NCI-H2196 (cell line): ENCODE measurements around the gene MEDAG.

Experiments
- DNase-seq: peaks from one replicate; lab custom pipeline; 2025; ENCODE audit not compliant: unreplicated experiment; lab: John Stamatoyannopoulos, UW

Gene MEDAG

DNA sequence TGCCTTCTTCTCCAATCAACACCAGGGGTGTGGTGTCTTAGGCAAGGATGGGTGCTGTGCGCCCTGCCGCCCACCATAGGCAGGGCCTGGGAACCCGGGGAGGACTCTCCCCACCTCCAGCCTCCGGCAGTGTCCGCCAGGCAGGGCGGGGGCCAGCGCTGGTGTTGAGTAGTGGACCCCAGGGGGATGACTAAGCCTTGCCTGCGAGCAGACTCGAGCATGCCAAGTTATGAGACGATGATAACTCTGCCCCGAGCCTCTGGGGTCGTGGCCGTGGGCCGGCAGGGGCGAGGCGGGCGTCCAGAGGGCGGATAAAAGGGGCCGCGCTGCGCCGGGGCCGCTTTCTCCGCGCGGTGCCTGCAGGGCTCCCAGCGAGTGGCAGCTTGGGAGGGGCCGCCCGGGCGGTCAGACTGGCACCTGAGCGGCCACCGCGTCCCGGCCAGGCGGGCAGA is at the start of gene MEDAG:
Gene MEDAG (plus strand): TSS at position 340 of the 452 bp plus-strand sequence. CDS start 245 bp downstream, outside the sequence.
- no peak for DNase-seq

- DNase-seq, result no peak
Measured at GRCh38 chr13:30857018-30857417, 49.1 kb upstream of the MEDAG start.

DNA sequence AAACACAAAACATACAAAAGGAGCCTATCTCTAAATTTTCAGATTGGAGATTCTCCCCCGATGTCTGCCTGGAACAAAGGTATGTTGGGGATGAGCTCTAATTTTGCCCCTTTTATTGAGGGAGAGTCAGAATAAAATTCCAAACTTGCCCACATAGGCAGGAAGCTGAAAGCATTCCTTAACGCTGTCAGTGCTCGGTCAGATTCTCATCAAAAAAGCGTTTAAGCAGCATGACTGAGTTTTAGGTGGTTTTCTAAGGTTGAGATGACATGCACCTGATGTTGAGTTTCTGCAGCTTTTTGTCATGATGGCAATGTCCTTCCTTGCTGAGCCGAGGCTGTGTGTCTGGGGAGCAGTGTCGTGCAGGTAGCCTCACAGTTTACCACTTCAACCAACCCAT is 48.4 kb upstream of the MEDAG start:
- DNase-seq, result no peak

- no peak for DNase-seq
Measured at GRCh38 chr13:30859326-30859725, 46.7 kb upstream of the MEDAG start.

DNA sequence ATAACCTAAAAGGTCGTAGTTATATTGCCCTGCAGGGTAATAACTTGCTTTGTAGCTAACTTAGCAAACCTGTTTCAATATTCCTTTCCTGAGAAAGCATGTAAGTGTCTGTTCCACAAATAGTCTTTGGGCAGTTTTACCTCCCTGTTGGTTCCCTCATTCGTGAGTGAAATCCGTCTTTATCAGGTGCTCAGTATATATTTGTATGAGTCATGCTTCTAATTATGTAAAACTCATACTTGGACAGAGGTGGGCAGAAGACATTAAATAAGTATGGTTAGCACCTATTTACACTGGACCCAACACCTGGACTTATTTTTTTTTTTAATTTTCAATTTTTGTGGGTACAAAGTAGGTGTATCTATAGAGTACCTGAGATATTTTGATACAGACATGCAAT is 44.9 kb upstream of the MEDAG start:
- no peak for DNase-seq

DNA sequence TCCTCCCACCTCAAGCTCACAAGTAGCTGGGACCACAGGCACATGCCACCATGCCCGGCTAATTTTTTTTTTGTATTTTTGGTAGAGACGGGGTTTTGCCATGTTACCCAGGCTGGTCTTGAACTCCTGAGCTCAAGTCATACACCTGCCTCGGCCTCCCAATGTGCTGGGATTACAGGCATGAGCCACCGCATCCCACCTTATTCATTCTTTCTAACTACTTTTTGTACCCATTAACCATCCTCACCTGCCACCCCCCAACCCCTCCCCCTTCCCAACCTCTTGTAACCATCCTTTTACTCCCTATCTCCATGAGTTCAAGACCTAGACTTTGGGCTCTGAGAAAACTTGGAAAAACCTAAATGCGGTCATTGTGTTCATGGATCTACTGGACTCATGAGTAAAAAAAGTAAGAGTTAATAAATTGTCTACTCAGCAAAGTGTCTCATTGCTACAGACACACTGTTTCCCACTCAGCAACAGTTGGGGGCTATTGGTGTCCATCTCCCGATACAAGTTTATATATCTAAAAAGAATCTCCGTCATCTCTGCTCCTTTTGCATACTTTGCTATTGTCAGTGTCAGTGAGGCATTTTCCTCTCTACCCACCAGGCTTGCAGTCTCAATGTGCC is 44.1 kb upstream of the MEDAG start:
- no peak for DNase-seq

DNA sequence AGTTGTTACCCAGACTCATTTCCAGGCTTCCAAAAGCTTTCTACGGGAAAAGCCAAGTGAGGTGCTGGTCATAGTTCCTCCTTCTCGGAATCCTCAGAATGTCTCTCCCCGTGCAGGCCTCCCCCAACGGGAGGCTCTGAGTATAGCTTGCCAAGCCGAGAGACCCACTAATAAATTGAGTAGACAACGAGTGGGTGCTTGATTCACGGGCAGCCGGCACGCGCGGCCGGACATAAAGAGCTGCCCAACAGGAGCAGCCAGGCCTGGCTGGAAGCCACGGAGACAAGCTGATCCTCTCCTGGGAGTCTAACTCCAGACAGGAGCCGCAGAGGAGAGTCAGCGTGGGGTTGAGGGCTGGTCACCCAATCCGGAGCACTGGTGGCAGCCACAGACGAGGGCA is 43.4 kb upstream of the MEDAG start:
- DNase-seq, result no peak

- no peak for DNase-seq
Measured at GRCh38 chr13:30863231-30863630, 42.8 kb upstream of the MEDAG start.

GRCh38 chr13:30863796-30864195 is 42.3 kb upstream of the MEDAG start:
- no peak for DNase-seq

DNA sequence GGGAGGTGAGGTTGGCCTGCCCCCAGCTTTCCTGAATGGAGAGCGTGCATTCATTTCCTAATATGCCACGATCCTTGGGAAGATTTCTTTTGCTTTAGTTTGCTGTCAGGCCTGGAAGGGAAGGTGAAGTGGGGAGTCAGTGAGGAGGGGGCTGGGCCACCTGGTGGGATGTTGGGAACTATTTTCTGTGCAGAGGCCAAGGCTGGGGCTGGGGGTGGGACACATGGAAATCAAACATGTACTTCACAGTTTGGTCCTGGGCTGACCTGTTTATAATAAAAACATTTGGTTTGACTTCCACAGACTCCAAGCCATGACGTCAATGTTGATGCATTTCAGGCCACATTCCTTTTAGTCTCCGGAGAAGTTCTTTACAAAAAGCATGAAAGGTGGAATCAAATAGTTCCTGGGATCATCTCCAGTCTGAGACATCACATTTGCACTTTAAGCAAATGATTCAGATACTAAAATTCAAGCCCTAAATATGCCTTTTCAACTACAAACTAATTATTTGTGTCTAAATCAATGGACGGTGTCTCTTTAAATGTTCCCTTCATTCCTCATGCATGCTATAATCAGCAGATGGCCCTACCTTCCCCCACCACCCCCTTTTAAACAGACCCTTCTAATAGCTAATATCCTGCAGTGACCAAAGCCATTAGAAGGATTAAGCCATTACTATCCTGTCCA is 41.5 kb upstream of the MEDAG start:
- DNase-seq, result no peak

DNA sequence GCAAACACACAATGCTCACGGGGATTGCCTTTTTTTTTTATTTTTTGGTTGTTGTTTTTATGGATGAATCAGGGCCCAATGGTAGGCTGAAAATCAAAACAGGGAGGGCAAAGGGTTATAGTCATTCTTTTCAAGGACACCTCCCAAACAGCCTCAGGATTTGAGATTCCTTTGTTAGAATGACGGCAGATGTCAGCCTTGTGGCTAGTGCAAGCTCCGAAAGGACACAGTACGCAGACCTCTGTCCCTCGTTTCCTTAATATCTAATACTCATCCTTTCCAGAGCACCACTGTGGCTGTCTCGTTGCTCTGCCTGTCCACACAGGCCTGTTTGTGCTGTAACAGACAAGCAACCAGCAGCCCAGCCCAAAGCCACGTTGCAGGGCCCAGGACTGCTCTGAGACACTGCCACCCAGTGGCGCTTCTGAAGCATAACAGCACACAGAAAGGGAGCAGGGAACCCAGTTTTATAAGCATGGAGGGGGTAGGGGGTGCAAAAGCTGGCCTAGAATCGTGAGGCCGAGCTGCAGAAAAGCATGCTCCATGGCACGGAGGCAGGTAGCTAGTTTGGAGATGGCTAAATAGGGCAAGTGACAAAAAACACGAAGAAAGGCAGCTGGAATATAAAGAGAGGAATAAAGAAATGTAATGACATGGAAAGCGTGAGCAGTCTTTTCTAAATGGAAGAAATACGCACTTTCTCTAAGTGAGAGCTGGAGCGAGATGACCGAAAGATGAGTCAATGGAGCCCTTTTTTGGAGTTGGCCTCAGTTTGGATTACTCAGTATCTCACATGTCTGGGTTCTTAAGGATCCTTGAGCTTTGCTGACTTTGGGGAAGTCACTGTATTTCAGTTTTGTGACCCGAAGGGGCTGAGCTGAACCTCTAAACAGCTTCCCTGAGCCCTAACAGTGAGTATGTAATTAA is 40.7 kb upstream of the MEDAG start:
- peak; percentile 47 for DNase-seq

DNA sequence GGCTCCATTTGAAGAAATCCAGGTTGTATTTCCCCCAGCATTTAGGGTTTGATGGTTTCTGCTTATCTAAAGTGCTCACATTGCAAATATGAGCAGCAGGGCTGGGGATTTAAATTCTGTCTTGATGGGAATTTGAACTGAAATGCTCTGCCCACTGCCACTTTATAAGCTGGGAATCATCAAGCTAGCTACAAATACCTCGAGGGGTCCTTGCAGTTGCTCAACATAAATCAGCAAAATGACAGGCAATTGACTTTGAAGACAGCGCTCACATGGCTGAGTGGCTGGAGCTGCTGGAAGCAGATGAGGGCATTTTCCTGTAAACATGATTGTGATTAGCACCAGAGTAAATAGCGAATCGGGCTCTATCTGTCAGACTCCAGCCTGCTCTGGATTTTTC is 39.4 kb upstream of the MEDAG start:
- no peak for DNase-seq

DNA sequence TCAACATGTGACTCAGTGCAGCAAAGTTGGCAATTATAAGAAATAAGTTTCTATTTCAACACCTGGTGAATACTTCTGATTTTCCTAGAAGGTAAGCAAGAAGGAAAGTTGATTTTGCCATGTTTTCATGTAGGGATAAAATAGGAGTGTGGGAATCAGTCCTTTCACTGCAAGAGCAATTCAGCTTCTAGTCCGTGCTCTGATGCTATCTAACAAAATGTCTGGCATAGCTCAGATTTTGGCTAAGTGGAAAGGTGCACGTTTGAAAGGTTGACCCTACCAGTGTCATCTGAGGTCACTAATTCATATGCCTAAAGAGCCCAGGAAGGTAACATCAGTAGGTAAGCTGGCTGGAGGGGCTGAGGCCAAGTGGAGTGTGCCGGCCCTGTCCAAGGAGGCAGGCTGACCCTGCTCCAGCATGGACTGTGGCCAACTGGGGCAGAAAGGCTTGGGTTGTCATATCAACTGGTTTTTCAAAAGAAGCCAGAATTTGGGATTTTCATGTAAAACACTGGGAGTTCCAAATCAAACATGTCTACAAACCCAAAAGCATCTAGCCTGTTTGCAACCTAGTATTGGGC is 38.9 kb upstream of the MEDAG start:
- no peak for DNase-seq

DNA sequence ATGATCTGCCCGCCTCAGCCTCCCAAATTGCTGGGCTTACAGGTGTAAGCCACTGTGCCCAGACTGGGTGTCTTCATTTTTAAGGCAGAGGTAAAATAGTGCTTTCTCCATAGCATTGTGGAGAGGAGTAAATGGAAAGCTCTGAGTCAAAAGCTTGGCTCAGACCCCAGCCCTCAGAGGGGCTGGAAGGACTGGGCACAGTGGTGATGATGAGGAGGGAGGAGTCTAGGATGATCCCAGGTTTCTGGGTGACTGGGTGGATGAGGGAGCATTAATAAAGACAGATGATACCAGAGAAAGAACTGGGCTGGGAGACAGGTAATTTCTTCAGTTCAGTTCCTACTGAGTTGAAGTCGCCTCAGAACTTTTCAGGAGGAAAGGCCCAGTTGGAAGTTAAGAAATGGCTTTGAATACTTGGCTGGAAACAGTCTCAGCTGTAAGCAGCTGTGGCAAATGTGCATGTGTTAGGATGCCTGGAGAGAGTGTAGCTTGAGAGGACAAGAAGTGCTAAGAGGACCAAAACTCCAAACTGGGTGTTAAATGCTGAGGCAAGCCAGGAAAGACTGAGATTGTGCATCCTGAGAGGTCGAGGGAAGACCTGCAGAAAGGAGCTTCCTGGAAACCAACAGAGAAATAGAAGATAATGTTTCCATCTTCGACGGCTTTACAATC is 37.1 kb upstream of the MEDAG start:
- no peak for DNase-seq

DNA sequence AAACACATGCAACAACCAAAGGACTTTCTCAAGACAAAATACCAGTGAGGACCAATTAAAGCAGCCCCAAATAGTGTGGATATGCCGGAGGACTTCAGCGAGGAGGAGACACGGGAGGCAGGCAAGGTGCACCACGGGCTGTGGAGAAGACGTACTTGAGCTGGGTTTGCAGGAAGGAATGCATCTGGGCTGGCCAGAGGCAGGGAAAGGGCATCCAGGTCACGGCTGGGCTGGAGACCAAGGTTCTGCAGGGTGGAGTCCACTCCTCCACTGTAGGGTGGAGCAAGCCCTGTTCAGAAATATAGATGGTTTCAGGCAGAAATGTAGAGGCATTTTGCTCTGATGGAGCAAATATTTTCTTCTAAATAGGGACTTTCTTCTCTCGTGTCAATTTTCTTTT is 36.6 kb upstream of the MEDAG start:
- DNase-seq, result no peak

DNA sequence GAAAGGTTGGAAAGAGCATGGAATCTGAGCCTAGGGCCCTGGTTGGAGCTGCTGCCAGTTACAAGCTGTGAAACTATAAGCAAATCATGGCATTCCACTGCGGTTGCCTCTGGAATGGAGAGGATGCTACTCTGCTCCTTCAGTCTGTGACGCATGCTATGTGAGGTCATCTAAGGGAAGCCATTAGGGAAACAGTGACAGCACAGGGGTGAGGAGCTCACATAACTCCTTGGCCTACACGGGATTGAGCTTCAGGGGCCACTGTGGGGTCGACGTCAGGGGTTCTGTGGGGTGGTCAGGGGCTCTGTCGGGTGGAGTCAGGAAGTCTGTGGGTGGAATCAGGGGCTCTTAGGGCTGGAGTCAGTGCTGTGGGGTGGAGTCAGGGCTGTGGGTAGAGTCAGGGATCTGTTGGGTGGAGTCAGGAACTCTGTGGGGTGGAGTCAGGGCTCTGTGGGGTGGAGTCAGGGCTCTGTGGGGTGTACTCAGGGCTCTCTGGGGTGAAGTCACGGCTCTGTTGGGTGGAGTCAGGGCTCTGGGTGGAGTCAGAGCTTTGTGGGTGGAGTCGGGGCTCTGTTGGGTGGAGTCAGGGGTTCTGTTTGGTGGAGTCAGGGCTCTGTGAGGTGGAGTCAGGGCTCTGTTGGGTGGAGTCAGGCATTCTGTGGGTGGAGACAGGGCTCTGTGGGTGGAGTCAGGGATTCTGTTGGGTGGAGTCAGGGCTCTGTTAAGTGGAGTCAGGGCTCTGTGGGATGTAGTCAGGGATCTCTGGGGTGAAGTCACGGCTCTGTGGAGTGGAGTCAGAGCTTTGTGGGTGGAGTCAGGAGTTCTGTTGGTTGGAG is 35.8 kb upstream of the MEDAG start:
- DNase-seq, result no peak

- DNase-seq, result no peak
Measured at GRCh38 chr13:30870916-30871587, 35.0 kb upstream of the MEDAG start.

DNA sequence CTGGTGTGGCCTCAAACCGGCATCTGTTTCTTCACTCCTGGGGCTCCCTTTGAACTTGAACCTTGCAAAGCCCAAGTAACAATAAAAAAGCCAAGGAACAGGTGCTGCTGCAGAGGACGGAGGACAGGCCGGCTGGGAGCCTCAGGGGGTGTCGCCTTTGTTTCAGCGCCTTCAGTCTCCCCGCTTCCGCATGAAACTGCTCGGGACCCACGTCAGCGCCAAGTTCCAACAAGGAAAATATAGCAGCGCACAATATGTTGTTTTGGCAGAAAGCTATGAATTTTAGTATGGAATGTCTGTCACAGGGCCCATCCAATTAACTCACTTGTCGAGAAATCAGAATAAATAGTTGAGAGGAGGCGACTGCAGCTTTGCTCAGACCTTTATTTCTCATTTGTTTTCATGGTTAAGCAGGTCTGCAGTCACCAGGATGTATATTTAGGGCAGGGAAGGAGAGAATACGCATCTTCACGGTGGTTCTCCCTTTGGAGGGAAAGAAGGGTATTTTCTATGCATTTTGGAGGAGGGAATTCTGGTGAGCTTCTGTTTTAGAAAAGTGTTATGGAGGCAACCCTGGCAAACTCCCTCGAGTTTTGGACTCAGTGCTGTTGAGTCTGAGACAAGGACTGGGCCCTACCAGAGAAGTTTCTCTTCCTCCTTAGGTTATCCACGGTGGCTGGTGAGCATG is 34.3 kb upstream of the MEDAG start:
- DNase-seq, result no peak

- DNase-seq, result no peak
Measured at GRCh38 chr13:30872276-30872594, 33.8 kb upstream of the MEDAG start.
